HG02623 (cell line): ENCODE data around the gene FAM221A.
"Not testable (repeated sequence)": the region's sequence is repeated elsewhere in the genome, so short reads cannot be mapped to it uniquely, and the experiment has no call there.

Experiments used
- ATAC-seq: cut with Tn5 transposase; IDR thresholded peaks from one replicate; pipeline ENCODE4 v1.9.1; 2021; ENCODE audit warnings: moderate library complexity; ENCODE audit not compliant: unreplicated experiment

The FAM221A gene

GRCh38 chr7:23679898-23680413 lies at the start of gene FAM221A:
TSS of gene FAM221A (plus strand) at chr7:23680199. CDS start at chr7:23680219, 20 bp downstream.
- ATAC-seq = peak; percentile 99

- no peak for ATAC-seq
Measured at GRCh38 chr7:23633417-23633816, 46.6 kb upstream of the FAM221A start.

- no peak for ATAC-seq
Measured at GRCh38 chr7:23645822-23646221, 34.2 kb upstream of the FAM221A start.

GRCh38 chr7:23653942-23654341 lies 26.1 kb upstream of the FAM221A start:
- no peak for ATAC-seq

- ATAC-seq = no peak
Measured at GRCh38 chr7:23654508-23654907, 25.5 kb upstream of the FAM221A start.

- no peak for ATAC-seq
Measured at GRCh38 chr7:23655433-23655832, 24.6 kb upstream of the FAM221A start.

- ATAC-seq = no peak
Measured at GRCh38 chr7:23658831-23659427, 21.1 kb upstream of the FAM221A start.

GRCh38 chr7:23661385-23661784 lies 18.6 kb upstream of the FAM221A start:
- ATAC-seq = no peak

GRCh38 chr7:23662124-23662983 lies 17.6 kb upstream of the FAM221A start:
- ATAC-seq = no peak

- no peak for ATAC-seq
Measured at GRCh38 chr7:23662984-23663313, 17.1 kb upstream of the FAM221A start.

- ATAC-seq = no peak
Measured at GRCh38 chr7:23664122-23664521, 15.9 kb upstream of the FAM221A start.

- ATAC-seq = no peak
Measured at GRCh38 chr7:23672033-23672432, 8.0 kb upstream of the FAM221A start.

GRCh38 chr7:23680414-23681405 lies 711 bp downstream of the FAM221A start:
- ATAC-seq = peak; percentile 32

- not testable (repeated sequence) for ATAC-seq
Measured at GRCh38 chr7:23684041-23684440, 4.0 kb downstream of the FAM221A start.

GRCh38 chr7:23685731-23686130 lies 5.7 kb downstream of the FAM221A start:
- no peak for ATAC-seq

GRCh38 chr7:23687011-23687410 lies 7.0 kb downstream of the FAM221A start:
- ATAC-seq = no peak

GRCh38 chr7:23689165-23689564 lies 9.2 kb downstream of the FAM221A start:
- no peak for ATAC-seq

GRCh38 chr7:23691320-23691719 lies 11.3 kb downstream of the FAM221A start:
- no peak for ATAC-seq

- no peak for ATAC-seq
Measured at GRCh38 chr7:23693224-23693623, 13.2 kb downstream of the FAM221A start.

- ATAC-seq = no peak
Measured at GRCh38 chr7:23696916-23697441, 17.0 kb downstream of the FAM221A start.

- ATAC-seq = no peak
Measured at GRCh38 chr7:23698822-23699221, 18.8 kb downstream of the FAM221A start.
